NCI-H524 treated with DMSO at 0.1 percent for 48 hours (cell line): ENCODE measurements around the gene SNCG.
"Not testable (repeated sequence)": the region's sequence is repeated elsewhere in the genome, so short reads cannot be mapped to it uniquely, and the experiment has no call there.

Source experiments
- DNase-seq: peaks from one replicate; lab custom pipeline; 2025; lab: John Stamatoyannopoulos, UW

The SNCG gene

DNA sequence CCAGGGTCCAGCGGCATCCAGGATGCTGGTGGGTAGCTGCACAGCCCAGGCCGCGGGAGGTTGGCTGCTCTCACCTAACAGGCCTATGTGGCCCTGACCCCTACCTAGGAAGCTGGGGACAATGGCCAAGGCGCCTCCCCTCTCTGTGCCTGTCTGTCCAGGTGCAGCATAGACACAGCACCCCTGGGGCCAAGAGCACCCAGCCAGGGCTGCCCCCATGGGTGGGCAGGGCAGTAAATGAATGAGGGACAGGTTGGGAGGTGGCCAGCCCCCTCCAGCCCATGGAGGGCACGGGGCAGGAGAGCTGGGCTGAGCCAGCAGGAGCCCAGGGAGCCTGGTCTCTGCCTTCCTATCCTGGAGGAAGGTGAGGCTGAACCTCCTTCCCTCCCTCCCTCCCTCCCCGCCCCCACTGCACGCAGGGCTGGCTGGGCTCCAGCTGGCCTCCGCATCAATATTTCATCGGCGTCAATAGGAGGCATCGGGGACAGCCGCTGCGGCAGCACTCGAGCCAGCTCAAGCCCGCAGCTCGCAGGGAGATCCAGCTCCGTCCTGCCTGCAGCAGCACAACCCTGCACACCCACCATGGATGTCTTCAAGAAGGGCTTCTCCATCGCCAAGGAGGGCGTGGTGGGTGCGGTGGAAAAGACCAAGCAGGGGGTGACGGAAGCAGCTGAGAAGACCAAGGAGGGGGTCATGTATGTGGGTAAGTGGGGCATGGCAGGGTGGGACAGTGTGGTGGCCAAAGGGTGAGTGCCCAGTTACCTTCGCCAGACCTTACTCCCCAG is at the start of gene SNCG:
TSS of gene SNCG (plus strand) at position 484 of the 785 bp plus-strand sequence. CDS start at position 583, 99 bp downstream.
- DNase-seq: no peak

DNA sequence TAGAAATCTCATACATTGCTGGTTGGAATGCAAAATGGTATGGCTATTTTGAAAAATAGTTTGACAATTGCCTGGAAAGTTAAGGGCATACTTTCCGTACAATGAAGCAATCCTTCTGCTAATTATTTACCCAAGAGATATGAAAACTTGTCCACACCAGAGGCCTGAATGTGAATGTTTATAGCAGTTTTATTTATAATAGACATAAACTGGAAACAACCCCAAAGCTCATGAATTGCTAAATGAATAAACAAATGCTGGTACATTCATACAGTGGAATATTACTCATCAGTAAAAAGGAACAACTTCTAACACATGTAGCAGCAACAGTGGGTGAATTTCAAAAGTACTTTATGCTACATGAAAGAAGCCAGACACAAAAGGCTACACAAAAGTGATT is 43.7 kb upstream of the SNCG start:
- DNase-seq: no peak

DNA sequence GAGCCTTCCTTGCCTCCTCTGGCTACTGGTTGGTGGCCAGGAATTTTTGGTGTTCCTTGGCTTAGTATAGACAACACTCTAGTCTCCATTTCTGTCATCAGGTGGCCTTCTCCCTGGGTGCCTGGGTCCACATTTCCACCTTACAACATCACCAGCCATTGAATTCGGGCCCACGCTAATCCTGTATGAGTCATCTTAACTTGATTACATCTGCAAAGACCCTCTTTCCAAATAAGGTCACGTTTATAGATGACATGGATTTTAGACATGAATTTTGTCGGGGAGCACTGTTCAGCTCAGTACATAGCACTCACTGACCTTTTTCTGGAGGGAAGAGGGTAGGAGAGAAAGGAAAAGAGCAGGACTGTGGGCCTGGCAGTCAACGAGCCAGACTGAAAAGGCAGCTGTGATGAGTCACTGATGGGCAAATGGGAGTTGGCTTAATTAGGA is 40.4 kb upstream of the SNCG start:
- no peak for DNase-seq

DNA sequence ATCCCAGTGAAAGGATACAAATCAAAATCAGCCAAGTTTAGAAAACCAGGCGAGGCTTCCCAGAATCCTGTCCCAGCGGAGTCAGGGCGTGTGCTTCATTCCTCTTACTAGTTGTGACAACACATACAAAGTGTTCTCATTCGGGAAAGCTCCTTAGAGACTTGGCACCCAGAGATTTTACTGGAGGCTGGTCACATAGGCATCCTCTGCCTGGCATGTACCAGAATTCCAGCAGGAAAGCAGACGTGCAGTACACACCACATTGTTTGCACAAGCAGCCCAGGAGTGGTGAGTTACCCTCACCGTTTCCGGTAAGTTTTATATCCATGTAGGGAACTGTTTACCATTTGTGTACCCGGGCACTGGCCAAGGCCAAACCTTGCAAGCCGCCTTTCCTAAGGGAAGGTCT is 35.8 kb upstream of the SNCG start:
- DNase-seq: no peak

DNA sequence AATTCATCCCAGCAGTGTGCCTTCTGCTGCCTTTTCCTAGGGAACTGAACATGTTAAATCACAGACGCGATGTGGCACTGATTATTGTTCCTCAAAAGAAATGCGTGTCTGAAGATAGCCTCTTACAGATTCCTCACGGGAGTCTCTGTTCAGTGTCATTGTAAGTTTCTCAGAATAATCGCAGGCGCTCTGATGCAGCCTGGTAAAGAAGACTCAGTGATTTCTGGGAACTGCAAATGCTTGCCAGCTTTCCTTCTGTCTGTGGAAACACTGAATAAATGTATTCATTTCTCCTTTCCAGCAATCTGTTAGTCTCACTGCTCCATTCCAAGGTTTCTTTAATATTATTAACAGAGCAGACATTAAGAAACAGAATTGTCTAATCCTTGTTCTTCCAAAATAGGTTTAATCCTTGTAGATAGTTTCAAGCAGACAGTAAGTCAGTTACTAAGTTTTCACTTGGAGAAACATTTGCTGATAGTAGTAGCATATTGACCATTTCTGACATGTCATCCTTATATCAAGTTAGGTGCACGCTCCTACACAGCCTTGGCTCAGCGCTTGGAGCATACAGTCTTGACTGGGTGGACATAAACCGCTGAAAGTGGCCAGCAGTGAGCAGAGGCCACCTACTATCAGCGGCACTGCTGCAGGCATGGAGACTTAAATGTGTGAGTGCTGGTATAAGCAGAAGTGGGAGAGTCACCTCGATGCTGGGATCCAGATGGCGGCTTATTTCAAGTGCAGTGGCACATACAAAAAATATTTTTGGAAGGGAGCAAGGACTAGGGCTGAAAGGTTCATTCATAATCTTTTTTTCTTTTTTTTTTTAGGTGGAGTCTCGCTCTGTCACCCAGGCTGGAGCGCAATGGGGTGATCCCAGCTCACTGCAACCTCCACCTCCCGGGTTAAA is 28.7 kb upstream of the SNCG start:
- no peak for DNase-seq

DNA sequence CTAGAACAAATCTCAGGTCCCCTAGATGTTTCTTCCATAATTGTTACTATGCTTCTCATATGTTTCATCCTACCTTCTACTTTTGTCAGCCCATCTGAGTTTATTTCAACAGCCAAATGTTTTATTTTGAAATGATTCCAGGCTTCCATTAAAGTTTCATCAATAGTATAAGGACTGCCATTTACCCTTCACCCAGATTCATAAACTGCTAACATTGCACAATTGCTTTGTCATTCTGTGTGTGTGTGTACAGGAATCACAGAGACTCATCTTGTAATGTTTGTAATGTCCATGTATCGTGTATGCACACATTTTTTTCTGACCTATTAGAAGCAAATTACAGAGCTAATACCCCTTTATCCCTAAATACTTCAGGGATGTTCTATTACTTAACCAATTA is 26.5 kb upstream of the SNCG start:
- DNase-seq: no peak

DNA sequence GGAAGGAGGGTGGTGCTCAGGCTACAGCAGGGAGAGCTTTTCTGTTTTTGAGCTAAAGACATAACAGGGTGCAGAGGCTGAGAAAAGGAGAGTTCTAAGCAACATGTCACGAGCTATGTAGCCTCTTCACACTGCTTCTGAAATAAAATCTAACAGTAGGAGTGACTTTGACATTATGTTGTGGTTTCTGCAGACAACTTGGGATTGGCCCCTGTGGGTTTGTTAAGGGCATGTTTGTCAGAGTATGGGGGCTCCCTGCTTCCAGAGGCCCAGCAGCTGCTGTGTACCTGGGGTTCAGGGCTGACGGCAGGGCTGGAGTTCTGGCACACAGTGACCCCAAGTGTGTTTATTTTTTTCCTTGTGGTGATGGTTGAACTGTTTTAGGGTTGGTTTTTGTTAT is 25.7 kb upstream of the SNCG start:
- DNase-seq: no peak

DNA sequence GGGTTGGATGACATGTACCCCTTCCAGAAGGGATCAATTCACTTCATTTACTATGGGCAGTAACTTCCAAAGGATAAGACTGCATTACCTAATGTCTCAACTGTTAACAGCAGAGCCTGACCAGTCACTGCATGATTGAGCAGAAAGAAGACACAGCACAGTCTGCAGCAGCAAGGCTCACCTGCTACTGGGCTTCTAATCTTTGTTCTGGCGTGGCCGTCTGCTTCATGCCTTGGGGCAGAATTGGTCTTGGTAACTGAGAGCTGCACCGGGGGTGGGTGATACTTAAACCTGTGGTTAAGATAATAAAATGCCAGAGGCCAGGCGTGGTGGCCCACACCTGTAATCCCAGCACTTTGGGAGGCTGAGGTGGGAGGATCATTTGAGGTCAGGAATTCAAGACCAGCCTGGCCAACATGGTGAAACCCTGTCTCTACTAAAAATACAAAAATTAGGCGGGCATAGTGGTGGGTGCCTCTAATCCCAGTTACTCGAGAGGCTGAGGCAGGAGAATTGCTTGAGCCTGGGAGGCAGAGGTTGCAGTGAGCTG is 24.2 kb upstream of the SNCG start:
- DNase-seq: not testable (repeated sequence)

DNA sequence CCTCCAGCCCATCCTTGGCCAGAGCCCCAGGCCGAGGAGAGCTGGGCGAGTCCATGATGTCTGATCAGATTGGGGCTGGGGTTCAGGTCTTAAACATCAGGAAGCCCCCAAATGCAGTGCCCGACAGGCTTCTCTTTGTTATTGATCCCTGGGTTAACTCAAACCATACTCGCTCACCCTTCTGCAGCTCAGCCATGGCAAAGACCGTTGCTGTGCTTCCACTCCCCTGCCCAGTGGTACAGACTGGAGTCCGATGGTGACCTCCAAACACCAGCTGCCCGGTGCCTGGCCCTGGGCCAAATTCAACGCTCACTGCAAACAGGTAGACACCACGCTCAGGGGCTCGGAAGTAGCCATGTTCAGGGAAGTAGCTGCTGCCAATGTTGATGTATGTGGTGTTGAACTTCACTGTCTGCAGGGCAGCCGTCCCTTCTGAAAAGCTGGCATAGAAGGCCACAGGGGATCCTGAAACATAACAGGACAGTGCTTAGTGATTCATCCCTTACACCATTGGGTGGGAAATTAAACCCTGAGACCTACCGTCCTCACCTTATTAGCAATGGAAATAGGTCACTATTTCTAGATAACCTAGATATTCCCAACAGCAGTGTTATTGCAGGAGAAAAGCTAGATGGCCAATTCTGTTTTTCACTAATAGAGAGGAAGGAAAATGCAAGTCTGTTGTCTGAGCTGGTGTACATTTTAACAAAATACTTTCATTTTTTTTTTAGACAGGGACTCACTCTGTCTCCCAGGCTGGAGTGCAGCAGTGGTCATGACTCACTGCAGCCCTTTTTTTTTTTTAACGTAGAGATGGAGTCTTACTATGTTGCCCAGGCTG is 21.5 kb upstream of the SNCG start:
- no peak for DNase-seq

DNA sequence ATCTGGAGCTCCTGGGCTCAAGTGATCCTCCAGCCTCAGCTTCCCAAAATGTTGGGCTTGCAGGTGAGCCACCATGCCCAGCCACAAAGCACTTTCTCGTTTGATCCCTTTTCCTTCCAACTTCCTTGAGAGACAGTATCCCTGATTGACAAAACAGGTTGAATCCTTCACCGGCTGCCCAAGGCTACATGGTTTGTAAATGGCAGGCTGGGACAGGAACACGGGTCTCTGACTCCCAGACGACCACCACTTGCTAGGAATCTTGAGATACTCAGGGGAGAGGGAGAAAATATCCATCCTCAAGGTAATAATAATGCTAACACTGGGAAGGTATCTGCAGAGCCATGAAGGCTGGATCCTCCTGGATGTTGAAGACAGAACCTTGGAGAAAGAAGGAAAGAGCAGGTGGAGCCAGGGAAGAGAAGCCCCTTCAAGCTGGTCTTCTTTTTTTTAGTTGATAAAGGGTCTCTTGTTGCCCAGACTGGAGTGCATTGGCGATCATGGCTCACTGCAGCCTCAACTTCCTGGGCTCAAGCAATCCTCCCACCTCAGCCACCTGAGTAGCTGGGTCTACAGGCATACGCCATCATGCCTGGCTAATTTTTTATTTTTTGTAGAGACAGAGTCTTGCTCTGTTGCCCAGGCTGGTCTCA is 20.8 kb upstream of the SNCG start:
- DNase-seq: no peak

DNA sequence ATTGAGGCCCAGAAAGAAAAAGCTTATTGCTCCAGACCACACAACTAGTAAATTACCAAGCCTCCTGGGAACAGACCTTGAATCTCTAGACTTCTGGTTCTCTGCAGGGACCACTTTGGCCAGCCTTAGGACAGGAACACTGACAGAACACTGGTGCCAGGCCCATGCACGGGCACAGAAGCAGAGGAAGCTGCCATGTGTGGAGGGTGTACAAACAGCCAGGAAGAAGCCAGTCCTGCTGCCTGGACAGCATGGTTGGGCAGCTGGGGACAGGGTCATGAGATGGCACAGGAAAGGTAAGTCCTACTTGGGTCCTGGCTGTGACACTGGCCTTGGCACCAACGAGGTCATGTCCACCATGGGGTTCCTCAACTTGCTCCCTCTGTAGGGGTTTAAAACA is 20.1 kb upstream of the SNCG start:
- no peak for DNase-seq

DNA sequence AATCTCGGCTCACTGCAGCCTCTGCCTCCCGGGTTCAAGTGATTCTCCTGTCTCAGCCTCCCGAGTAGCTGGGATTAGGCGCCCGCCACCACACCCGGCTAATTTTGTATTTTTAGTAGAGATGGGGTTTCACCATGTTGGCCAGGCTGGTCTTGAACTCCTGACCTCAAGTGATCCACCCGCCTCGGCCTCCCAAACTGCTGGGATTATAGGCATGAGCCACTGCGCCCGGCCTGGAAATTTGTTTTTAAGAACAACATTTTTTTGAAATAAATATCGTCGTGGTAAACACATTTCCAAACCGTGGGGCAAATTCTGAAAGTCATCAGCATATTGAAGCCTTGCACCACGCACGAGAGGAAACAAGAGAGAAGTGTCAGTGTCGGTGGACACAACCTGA is 18.3 kb upstream of the SNCG start:
- DNase-seq: not testable (repeated sequence)

DNA sequence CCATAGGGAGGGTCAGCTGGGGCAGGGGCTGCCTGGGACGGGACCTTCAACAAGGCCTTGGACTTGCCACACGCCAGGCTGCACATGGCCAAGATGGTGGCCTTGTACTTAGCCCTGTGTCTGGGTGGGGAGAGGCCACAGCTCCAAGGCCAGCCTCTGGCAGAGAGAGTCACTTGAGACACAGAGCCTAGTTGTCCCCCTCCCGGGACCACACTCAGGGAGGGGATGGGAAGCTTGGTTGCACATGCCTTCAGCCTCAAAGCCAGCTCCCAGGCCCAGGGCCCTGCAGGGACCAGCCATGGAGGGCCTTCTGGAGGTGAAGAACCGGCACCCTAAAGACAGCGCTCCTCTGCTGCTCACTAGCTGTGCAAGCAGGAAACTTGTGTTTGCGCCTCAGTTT is 17.7 kb upstream of the SNCG start:
- DNase-seq: no peak

DNA sequence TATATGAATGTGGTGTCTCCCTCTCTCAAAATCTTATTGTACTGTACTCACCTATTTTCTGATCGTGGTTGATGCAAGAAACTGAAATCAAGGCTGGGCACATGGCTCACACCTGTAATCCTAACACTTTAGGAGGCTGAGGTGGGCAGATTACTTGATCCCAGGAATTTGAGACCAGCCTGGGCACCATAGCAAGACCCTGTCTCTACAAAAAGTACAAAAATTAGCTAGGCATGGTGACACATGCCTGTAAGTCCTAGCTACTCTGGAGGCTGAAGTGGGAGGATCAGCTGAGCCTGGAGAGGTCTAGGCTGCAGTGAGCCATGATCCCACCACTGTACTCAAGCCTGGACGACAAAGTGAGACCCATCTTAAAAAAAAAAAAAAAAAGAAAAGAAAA is 17.0 kb upstream of the SNCG start:
- no peak for DNase-seq

DNA sequence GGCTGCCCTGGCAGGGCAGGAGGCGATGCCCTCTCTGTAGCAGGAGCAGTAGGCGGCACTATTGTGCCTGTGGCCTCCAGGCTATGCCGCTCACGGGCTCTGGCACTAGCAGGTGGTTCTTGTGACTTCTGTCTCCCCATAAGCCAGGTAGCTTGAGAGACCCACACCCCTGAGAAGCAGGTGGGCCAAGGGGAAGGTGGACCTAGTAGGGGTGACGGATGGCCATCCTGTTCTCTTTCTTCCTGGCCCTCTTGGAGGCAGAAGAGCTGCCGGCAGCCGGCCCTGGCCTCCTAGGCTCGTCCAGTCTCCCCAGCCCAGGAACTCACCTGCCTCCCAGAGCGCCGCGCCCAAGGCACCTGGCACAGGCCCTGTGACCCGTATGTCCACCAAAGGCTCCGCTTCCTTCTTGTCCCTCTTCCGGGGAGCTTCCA is 16.4 kb upstream of the SNCG start:
- no peak for DNase-seq

DNA sequence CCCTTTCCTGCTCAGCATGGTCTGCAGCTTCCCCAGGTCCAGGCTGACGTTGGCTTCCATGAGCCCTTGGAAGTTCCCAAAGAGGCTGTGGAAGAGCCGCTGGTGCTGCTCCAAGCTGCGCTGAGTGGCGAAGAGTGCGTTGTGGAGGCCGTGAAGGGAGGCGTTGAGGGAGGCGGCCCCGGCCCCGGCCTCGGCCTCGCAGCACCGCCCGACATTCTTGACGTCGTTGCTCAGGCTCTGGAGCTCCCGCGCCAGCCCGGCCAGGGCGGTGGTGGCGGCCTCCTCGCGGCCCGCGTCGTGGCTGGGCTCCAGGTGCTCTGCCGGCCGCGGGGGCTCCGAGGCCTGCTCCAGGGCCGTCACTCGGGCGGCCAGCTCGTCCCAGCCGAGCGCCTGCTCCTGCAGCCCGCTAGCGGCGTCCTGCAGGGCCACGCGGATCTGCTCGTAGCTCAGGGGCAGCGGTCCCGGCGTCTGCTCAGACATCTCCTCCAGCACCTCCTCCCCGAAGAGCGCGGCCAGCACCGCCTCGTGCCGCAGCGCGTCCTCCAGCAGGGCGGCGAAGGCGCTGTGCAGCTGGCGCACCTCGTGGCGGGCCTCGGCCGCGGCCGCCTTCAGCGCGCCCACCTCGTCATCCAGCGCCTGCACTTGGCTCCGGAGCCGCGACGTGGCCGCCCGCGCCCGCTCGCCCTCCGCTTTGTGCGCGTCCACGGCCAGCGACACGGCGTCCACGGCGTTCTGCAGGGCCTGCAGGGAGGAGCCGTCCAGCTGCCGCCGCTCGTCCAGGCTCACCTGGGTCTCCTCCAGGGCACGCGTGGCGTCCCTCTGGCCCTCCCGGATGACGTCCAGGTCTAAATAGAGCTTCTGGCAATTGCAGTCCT is 15.7 kb upstream of the SNCG start:
- no peak for DNase-seq

DNA sequence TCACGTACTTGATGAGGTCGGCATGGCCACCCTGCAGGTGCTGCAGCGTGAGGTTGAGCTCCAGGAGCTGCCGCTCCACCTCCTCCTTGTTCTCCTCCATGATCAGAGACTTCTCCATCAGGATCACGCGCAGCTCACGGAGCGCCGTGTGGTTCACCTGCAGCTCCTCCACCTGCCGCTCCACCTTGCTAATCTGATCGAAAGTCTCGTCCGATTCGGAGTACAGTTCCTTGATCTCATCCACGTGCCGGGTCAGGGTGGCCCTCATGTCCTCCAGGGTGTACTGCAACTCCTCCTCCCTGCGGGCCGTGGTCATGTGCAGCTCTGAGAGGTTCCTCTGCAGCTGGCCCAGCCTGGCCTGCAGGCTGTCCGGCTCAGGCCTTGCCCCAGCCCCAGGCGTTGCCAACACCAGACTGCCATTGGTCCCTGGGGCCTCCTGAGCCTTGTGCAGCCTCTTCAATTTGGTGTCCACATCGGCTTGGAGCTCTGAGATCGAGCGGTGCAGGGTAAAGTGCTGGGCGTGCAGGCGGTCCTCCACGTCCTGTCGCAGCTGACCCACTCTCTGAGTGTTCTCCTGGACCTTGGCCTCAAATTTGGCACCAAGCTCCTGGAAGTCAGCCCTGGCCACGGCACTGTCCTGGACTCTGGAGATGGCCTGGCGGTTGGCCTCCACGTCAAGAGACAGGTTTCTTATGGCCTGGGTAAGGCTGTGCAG is 14.9 kb upstream of the SNCG start:
- DNase-seq: no peak

DNA sequence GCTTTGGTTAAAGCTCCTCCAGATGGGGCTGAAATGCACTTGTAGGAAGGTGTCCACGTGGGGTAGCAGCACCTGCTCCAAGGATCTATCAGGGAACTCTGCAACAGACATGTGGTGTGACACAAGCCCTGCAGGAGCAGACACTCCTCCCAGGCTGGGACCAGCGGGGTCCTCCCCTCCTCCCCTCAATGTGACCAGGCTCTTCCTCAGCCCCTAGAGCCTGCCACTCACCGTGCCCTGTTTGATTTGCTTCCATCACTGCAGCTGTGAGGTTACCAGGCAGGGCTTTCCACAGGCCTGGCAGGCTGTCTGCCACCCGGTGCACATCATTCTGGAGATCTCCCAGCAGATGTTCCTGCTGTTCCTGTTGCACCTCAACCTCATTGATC is 14.4 kb upstream of the SNCG start:
- no peak for DNase-seq

DNA sequence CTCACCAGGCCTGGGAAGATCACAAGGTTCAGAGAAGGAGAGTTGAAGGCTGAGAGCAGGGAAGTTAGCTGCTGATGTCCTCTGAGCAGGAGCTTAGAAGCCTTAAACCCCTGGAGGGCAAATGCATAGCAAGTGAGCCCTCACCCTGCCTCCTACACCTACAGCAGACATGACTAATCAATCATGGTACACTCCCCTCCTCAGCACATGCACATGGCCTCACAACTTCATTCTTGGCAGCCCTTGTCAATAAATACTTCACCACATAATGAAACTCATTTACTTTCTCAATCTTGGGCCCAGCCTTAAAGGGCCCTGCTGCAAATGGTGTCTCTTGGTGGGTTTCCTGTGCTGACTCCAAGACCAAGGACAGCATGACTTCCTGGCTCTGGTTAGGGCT is 13.9 kb upstream of the SNCG start:
- DNase-seq: no peak

DNA sequence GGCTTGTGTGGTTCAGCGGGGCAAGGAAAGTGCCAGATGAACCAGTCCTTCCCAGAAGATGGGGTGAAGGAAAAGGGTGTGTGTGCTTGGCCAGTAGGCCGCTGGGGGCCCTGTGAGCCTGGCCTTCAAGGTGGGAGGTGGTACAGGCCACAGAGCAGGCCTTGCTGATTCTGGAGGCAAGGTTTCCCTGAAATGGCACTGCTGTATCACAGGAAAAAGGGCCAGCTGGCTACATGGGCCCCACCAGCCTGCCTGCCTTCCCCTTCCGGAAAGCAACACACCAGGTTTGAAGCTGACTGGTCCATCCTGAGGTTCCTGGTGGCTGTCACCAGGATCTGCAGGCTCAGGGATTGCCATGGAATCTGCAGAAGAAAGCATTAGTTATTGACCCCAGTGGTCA is 13.5 kb upstream of the SNCG start:
- DNase-seq: no peak
